Fibroblast of lung (primary cell): ENCODE results near the gene AACS. TPM values are rescaled to one million over a fixed set of nuclear protein-coding genes. Genes with fewer than 3 reads are reported as not detected.

Experiments
- DNase-seq, 2 donors: peaks; one replicate each; pipeline versions ENCODE4 v3.0.0 to v3.0.0-alpha.2; 2010; ENCODE audit warnings: low read depth in 2 of 2
- H2AFZ ChIP-seq: 2 replicates; pipeline ENCODE4 v1.5.1; 2012; ENCODE audit warnings: low read length, control low read depth, inconsistent platforms
- H3K27ac ChIP-seq: 2 replicates; pipeline ENCODE4 v1.5.1; 2011; ENCODE audit warnings: low read length, control low read depth; ENCODE audit not compliant: insufficient read depth
- H3K27me3 ChIP-seq: 2 replicates; pipeline ENCODE4 v1.5.1; 2011; ENCODE audit warnings: mild to moderate bottlenecking, low read length; ENCODE audit not compliant: control insufficient read depth, insufficient read depth
- H3K36me3 ChIP-seq: 2 replicates; pipeline ENCODE4 v1.5.1; 2011; ENCODE audit warnings: low read length; ENCODE audit not compliant: control insufficient read depth, insufficient read depth
- H3K4me1 ChIP-seq: 2 replicates; pipeline ENCODE4 v1.5.1; 2011; ENCODE audit warnings: low read length; ENCODE audit not compliant: control insufficient read depth, insufficient read depth; ENCODE audit errors: extremely low read depth
- H3K4me2 ChIP-seq: 2 replicates; pipeline ENCODE4 v1.5.1; 2011; ENCODE audit warnings: low read length, control low read depth; ENCODE audit not compliant: insufficient read depth; ENCODE audit errors: extremely low read depth
- H3K4me3 ChIP-seq, 4 experiments: fragments of 200-600 bp in 1 of 4; sonication (generic) in 1 of 4; replicated peaks in 1 of 4; 2 replicates each; pipeline ENCODE4 v1.5.1; 2011 to 2016; ENCODE audit warnings: low read length in 4 of 4, low read depth in 3 of 4, mild to moderate bottlenecking in 3 of 4, control low read depth in 2 of 4, inconsistent platforms in 1 of 4, mixed read lengths in 1 of 4; ENCODE audit not compliant: insufficient read depth in 1 of 4; ENCODE audit errors: control extremely low read depth in 1 of 4
- H3K79me2 ChIP-seq: 2 replicates; pipeline ENCODE4 v1.5.1; 2012; ENCODE audit warnings: mild to moderate bottlenecking, low read length, inconsistent platforms; ENCODE audit not compliant: control insufficient read depth, insufficient read depth
- H3K9ac ChIP-seq: 2 replicates; pipeline ENCODE4 v1.5.1; 2011; ENCODE audit warnings: mild to moderate bottlenecking, low read length, control low read depth; ENCODE audit not compliant: insufficient read depth
- H3K9me3 ChIP-seq: 2 replicates; pipeline ENCODE4 v1.5.1; 2012; ENCODE audit warnings: low read depth, low read length; ENCODE audit not compliant: control insufficient read depth, insufficient read depth
- H4K20me1 ChIP-seq: 2 replicates; pipeline ENCODE4 v1.5.1; 2011; ENCODE audit warnings: low read length; ENCODE audit not compliant: control insufficient read depth, insufficient read depth; ENCODE audit errors: extremely low read depth
- EZH2 ChIP-seq: IDR thresholded peaks from 2 replicates; pipeline ENCODE4 v1.5.1; 2012; ENCODE audit warnings: low read length, control low read depth, mild to moderate bottlenecking; ENCODE audit errors: missing control alignments
- polyA plus RNA-seq, 2 donors: library from polyadenylated mRNA; depleted of rRNA in 1 of 2; stranded (reverse) in 1 of 2; unstranded in 1 of 2; fragments of >200 nt; gene quantifications; 2 replicates each; pipeline ENCODE4 v1.2.1, GENCODE V29; 2011 to 2012; ENCODE audit warnings: missing spikeins in 1 of 2
- total RNA-seq: library from RNA; depleted of rRNA; stranded (reverse); fragments of >200 nt; gene quantifications from 2 replicates; pipeline ENCODE4 v1.2.1, GENCODE V29; 2014
- TF ChIP-seq, protein P1 (sequence below), 2 donors: IDR thresholded peaks in 1 of 2; conservative IDR thresholded peaks in 1 of 2; 1 replicate in 1 of 2; 2 replicates in 1 of 2; pipeline ENCODE4 v1.5.1; 2011 to 2012; ENCODE audit warnings: low read length in 2 of 2, control low read depth in 1 of 2, inconsistent platforms in 1 of 2, low read depth in 1 of 2, mild to moderate bottlenecking in 1 of 2

Gene AACS
- total and polyA plus RNA-seq, 2 donors (not counting 1 experiment from before 2014, with no cell fraction given), result 24.7 to 31.5 TPM

DNA sequence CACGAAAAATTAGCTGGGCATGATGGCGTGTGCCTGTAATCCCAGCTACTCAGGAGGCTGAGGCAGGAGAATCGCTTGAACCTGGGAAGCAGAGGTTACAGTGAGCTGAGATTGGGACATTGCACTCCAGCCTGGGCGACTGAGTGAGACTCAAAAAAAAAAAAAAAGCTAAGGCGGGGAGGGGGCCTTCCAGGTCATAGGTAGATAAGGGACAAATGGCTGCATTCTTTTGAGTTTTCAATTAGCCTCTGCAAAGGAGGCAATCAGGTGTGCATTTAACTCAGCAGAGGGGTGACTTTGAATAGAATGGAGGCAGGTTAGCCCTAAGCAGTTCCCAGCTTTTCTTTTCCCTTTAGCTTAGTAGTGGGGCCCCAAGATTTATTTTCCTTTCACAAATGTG lies 743 bp upstream of the AACS start:
- peak overlapping the region; percentile 93 for H3K4me2 ChIP-seq
- H2AFZ ChIP-seq, result no peak overlapping the region
- no peak overlapping the region for H3K9ac ChIP-seq
- no peaks in the 10 kb centered on the region for H3K36me3 ChIP-seq
- H3K4me1 ChIP-seq, result peaks cover 6% of the 10 kb centered on the region
- peaks cover 2% of the 10 kb centered on the region for H3K27me3 ChIP-seq
- H3K79me2 ChIP-seq, result peaks cover 5% of the 10 kb centered on the region
- H3K9me3 ChIP-seq, result no peaks in the 10 kb centered on the region
- H4K20me1 ChIP-seq, result no peaks in the 10 kb centered on the region
- no peak for DNase-seq
- no peak for TF ChIP-seq EZH2
- TF ChIP-seq, protein P1, sequence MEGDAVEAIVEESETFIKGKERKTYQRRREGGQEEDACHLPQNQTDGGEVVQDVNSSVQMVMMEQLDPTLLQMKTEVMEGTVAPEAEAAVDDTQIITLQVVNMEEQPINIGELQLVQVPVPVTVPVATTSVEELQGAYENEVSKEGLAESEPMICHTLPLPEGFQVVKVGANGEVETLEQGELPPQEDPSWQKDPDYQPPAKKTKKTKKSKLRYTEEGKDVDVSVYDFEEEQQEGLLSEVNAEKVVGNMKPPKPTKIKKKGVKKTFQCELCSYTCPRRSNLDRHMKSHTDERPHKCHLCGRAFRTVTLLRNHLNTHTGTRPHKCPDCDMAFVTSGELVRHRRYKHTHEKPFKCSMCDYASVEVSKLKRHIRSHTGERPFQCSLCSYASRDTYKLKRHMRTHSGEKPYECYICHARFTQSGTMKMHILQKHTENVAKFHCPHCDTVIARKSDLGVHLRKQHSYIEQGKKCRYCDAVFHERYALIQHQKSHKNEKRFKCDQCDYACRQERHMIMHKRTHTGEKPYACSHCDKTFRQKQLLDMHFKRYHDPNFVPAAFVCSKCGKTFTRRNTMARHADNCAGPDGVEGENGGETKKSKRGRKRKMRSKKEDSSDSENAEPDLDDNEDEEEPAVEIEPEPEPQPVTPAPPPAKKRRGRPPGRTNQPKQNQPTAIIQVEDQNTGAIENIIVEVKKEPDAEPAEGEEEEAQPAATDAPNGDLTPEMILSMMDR (conservative IDR thresholded peaks at IDR 0.05 in 1 of 2, IDR thresholded peaks at IDR 0.05 in 1 of 2; ENCODE audit: low read depth in 1 of 2, low read length in 2 of 2), result no peak
- no peak overlapping the region for H3K27ac ChIP-seq
- peak overlapping the region; percentile 72 to 84 (median 76) for H3K4me3 ChIP-seq

DNA sequence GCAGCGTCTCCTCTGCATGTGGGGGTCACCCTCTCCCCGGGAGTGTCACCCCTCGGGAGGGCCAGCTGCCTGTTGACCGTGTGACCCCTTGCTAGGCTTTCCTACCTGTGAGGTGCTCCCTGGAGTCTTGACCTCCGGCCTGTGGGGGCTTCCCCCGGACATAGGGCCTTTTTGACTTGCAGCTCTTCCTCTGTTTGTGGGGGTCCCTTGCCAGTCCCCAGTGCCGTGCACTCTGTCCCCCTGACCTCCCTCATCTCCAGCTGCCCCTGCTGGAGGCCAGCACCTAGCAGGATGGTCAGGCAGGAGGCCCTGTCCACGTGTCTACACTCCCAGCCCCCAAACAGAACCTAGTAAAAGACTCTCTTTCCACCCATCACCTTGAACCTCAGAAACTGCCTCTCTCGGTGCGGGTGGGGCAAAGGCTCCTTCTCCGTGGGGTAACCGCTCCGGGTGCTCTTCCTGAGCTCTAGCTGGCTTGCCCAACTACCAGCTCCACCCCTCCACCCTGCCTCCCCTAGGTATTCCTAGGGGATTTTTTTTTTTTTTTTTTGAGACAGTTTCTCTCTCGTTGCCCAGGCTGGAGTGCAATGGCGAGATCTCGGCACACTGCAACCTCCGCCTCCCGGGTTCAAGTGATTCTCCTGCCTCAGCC lies 810 bp downstream of the AACS start:
- no peak for DNase-seq
- H3K4me1 ChIP-seq, result peaks cover 6% of the 10 kb centered on the region
- no peaks in the 10 kb centered on the region for H3K9me3 ChIP-seq
- peak overlapping the region; percentile 92 for H3K4me2 ChIP-seq
- peak overlapping the region; percentile 72 to 84 (median 76) for H3K4me3 ChIP-seq
- peaks cover 4% of the 10 kb centered on the region for H3K36me3 ChIP-seq
- H2AFZ ChIP-seq, result peak overlapping the region; percentile 44
- peaks cover 5% of the 10 kb centered on the region for H3K79me2 ChIP-seq
- TF ChIP-seq, protein P1 (conservative IDR thresholded peaks at IDR 0.05 in 1 of 2, IDR thresholded peaks at IDR 0.05 in 1 of 2; ENCODE audit: low read depth in 1 of 2, low read length in 2 of 2), result no peak
- no peak for TF ChIP-seq EZH2
- peaks cover 2% of the 10 kb centered on the region for H3K27me3 ChIP-seq
- H3K9ac ChIP-seq, result peak overlapping the region; percentile 70
- H4K20me1 ChIP-seq, result no peaks in the 10 kb centered on the region
- H3K27ac ChIP-seq, result peak overlapping the region; percentile 71

DNA sequence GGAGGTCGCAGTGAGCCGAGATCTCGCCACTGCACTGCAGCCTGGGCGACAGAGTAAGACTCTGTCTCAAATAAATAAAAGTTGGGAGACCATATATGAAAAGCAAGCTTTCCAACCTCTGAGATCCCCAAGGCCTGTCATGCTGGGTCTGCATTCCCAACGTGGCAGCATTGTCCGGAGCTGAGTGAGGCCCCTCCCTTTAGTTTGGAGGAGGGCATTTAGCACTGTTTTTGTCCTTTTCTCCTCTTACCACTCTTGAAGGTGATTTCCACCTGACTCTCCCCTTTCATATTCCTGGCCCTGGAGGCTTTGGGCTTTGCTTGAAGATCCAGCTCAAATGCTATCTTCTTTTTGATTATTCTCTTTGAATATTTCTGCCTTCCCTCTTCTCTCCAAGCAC lies 3.2 kb downstream of the AACS start:
- no peak overlapping the region for H3K4me3 ChIP-seq
- no peak overlapping the region for H2AFZ ChIP-seq
- TF ChIP-seq, protein P1 (conservative IDR thresholded peaks at IDR 0.05 in 1 of 2, IDR thresholded peaks at IDR 0.05 in 1 of 2; ENCODE audit: low read depth in 1 of 2, low read length in 2 of 2), result no peak
- TF ChIP-seq EZH2, result no peak
- H3K27ac ChIP-seq, result no peak overlapping the region
- H3K4me1 ChIP-seq, result peaks cover 6% of the 10 kb centered on the region
- H3K36me3 ChIP-seq, result peaks cover 5% of the 10 kb centered on the region
- DNase-seq, result no peak
- H3K27me3 ChIP-seq, result no peaks in the 10 kb centered on the region
- no peak overlapping the region for H3K9ac ChIP-seq
- peaks cover 5% of the 10 kb centered on the region for H3K79me2 ChIP-seq
- no peaks in the 10 kb centered on the region for H4K20me1 ChIP-seq
- no peaks in the 10 kb centered on the region for H3K9me3 ChIP-seq
- H3K4me2 ChIP-seq, result no peak overlapping the region
